ENCODE results near the gene SLCO2A1.

SLCO2A1 gene

DNA sequence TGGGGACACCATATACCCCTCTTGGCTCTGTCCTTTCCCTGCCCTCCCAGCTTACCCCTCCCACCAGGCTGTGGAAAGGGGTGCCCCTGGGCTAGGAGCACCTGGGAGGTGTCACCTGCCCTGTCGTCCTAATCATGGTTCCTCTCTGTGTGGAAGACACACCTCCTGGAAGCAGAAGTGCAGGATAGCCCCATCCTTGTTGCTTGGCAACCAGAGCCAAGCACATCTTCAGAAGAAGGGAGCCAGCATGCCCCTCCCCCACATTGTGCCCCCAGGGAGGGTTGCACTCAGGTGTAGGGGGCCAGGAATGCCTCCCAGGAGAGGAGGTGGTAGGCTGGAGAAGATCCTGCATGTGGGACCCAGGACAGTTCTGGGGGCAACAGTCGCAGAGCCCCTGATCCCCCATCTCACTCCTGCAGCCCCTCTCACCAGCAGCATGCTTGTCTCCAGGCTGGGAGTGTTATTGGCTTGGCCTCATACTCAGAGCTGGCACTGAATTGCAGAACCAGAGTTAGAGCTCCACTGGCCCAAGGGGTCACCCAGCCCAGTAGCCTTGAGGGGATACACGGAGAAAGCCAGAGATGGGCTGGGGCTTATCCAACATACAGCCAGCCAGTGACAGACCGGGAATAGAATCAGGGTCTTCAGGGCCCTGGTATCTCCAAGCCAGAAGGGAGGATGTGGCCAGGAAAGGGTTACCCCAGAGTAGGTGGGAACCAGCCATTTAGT lies 142.5 kb downstream of the SLCO2A1 start:
- DNase-seq: no peak

DNA sequence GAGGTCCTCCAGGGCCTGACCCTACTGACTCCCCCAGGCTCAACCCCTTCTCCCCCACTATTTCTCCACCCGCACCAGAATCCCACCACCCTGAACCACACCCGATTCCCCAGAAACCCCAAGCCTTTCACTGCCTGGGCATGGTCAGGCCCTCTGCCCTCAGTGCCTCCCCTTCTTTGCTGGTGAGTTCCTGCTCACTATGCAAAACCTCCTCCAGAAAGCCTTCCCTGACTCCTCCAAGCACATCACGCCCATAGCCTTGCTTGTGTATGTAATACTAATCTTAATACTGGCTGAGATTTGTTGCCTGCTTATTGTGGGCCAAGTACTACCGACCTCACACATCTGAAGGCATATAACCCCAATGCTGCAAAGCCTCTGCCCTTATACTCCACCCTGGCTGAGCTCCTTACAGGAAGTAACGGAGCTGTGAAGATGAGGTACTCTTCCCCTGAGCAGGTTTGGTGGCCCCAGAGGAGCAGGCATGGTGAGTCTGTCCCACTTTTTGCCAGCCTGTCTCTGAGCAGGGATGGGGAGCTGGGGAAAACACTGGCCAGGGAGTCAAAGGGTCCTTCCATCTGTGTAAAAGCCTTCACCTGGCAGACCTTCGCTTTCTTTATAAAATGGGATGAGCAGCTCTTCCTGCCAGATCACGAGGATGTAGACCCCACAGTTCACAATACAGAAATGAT lies 143.5 kb downstream of the SLCO2A1 start:
- DNase-seq: no peak

DNA sequence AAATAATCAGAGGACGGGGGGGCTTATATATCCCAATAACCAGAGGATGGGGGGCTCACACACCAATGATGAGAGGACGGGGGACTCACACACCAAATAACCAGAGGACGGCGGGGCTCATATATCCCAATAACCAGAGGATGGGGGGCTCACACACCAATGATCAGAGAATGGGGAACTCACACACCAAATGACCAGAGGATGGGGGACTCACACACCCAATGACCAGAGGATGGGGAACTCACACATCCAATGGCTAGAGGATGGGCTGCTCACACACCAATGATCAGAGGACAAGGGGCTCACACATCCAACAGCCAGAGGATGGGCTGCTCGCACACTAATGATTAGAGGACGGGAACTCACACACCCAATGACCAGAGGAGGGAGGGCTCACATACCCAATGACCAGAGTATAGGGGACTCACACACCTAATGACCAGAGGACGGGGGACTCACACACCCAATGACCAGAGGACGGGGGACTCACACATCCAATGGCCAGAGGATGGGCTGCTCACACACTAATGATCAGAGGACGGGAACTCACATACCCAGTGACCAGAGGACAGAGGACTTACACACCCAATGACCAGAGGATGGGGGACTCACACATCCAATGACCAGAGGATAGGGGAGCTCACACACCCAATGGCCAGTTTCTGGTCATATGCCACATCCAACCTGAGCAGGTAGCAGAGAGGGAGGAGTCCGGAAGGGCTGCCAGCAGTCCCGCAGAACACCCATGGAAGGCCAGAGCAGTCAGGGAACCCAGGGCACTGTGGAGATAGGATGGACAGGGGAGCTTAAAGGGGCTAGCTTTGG lies 144.6 kb downstream of the SLCO2A1 start:
- DNase-seq: no peak

DNA sequence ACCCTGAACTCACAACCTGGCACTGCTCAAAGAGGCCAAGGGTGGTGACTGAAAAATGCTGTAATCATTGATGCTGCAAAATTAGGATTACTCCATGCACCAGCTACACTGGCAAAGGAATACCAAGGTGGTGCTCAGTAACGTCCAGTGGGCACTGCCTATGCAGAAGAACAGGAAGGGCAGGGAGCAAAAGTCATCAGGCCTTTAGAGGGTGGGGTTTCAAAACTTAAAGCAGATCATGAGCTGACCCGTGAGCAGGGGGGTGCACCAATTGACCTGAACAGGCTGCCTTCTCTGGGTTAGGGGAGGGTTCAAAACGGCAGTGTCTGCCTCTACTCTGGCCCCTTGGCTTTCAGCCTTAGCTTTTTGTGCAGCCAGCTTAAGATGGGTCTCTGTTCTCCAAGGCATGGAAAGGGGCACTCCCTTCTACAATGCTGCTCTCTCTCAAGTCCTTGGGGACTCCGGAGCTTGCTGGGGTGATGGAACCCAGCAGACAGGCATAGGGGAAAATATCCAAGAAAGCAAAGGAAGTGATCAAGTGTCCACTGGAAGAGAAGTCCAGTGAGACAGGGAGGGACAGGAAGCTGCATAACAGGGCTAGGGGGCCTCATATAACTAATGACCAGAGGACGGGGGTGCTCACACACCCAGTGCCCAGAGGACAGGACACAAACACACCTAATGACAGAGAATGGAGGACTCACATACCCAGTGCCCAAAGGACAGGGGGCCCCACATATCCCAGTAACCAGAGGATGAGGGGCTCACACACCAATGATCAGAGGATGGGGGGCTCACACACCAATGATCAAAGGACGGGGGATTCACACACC lies 145.5 kb downstream of the SLCO2A1 start:
- no peak for DNase-seq

DNA sequence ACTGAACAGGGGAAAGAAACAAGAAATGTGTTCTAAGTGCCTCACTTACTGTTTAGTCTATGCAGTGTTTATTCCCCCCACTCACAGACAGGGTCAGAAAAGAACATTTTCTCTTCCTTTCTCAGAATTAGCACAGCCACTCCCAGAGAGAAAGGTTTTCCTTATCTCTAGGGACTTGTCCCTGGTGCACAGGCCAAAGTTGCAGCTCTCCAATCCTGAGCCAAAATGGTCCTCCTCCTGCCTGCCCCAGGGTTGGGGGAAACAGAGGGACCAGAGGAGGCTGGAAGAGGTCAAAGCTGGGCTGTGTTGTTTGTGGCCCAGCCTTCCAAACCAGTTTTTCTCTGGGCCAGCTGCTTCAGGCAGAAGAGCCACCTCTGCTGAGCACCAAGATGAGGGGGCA lies 146.1 kb downstream of the SLCO2A1 start:
- DNase-seq: no peak

DNA sequence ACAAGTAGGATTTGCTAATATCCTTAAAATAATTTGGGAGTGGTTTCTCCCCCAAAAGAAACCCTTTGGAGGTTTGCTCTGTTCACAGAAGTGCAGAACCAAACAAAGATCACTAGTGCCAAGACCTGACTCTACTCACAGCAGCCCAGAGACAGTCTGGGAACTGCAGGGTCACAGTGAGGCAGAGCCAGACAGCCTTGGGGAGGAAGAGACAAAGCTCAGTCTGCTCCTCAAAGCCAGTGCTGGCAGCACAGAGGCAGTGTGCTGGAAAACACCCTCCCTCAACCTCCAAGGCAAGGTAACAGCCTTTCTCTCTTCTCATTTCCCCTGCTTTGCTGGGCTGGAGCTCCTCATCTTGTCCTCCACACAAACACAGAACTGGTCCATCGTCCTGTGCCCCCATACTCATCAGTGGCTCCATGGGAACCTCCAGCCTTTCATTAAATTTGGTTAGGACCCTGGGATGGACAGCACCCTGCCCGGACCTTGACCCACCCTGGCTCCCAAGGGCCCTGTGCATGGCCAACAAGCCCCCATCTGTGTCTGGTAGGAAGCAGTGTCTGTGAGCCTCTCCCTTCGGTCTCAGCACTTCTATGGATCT lies 146.6 kb downstream of the SLCO2A1 start:
- DNase-seq: no peak

DNA sequence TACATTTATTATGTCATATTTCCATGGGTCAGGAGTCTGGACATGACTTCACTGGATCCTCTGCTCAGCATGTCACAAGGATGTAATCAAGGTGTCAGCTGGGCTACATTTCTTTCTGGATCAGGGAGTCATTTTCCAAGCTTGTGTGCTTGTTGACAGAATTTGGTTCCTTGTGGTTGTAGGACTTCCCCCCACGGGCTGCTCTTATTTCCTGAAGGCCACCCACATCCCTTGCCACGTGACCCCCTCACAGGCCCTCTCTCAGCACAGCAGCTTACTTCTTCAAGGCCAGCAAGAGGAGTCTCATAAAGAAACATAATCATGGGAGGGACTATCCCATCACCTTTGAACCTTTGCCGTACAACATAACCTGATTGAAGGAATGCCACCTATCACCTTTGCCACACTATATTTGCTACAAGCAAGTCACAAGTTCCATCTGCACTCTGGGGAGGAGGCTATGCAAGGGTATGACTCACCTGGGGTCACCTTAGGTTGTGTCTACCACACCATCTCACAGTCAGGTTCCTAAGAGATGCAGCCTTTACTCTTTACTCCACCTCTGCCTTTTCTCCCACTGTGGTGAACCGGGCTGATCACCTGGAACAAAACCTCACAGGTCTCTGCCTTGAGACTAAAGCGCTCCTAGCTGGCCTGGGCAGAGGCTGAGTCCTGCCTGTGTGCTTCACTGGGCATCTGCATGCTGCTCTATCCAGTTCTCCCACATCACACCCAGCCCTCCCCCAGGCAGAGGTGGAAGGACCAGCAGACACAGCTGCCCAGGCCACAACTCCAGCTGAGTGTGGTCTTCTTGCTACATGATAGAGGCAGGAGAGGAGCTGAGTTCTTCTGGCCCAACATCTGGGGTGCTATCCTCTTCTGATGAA lies 147.5 kb downstream of the SLCO2A1 start:
- no peak for DNase-seq

DNA sequence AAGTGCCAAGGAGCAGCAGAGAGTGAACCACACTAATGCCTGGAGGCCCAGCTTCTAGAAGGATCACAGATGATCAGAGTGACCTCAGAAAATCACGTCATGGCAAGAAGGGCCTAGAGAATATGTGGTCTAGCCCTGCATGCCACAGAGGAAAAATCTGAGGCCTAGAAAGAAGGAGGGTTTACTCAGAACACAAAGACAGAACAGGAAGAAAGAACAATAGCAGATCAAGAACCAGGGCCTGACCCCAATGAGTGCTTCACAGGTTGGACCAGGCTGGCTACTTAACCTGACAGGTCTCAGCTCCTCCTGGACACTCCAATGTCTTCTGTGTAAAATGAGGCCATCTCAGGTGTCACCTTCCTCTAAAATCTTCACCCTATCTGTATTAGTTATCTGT lies 148.2 kb downstream of the SLCO2A1 start:
- no peak for DNase-seq

DNA sequence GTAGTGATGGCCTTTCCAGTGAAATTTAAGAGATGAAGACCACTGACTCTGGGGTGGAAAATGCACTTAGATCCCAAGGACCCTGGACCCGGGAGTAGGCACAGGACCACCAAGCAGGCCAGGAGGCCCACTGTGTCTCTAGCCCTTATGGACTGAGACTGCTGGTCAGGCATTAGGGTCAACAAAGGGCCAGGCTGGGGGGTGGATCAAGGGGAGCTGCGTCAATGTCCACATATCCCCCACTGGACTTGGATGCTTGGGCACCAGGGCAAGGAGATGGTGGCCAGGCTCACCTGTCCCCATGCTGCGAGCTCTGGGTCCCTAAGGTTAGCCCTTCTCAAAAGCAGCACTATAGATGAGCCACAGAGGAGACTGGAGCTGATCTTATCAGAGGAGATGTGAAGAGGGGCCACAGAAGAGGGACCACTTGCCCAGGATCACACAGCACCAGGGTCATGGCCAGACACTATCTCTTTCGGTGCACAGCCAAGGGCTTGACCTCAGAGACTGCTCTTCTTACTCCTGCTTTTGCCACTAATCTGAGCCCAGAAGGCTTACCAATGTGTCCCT lies 148.8 kb downstream of the SLCO2A1 start:
- no peak for DNase-seq

DNA sequence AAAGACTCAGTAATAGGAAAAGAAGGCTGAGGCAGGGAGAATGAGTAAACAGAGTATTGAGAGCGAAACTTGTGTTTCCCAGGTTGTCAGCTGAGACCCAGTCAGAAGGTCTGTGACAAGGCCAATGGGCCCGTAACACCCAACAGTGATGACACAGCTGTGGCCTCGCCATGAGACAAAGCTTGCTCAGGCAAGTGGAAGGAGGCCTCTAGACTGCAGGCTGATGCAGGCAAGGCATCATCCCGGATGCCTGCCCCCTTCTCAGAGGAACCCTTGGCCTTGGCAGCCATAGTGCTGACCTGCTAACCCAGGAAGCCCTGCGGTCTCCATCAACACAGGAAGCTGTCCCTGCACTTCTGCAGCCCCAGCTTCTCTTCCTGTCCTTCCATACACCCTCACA lies 149.4 kb downstream of the SLCO2A1 start:
- DNase-seq: no peak

DNA sequence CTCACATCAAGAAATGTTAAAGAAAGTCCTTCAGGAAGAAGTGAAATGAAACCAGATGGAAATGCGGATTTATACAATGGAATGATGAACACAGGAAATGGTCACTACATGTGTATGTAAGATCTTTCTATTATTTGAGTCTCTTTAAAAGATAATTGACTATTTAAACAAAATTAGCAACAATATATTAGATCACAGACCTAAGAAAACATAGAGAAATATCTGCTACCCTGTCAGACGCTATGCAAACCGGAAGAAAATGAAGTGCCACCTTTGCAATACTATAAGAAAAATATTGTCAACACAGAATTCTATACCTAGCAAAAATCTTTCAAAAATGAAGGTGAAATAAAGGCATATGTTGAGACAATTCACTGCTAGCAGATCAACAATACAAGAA lies 151.2 kb downstream of the SLCO2A1 start:
- DNase-seq: no peak
